ENCODE results near the gene BID. TPM values are rescaled to one million over a fixed set of nuclear protein-coding genes. Genes with fewer than 3 reads are reported as not detected.

The BID gene
- total RNA-seq, 2 donors from 2014 or later = 9.8 to 19.0 TPM

- no peak for ATAC-seq
- DNase-seq (ENCODE audit: low spot score in 2 of 2) = no peak
These were observed 34.9 kb downstream of the BID start for GRCh38 chr22:17739196-17739975.

GRCh38 chr22:17738386-17739128 is 35.7 kb downstream of the BID start:
- DNase-seq (ENCODE audit: low spot score in 2 of 2) (no peak), ATAC-seq (no peak)
- H3K36me3 Mint-ChIP-seq = peaks cover 0 to 5% of the 10 kb centered on the region in 2 donors
- no peaks in the 10 kb centered on the region for H3K9me3 Mint-ChIP-seq
- H3K27ac Mint-ChIP-seq = peak overlapping the region; percentile 26 to 50

More at GRCh38 chr22:17739196-17739975, 34.9 kb downstream of the BID start:
- no peak overlapping the region for H3K27ac Mint-ChIP-seq
- no peaks in the 10 kb centered on the region for H3K9me3 Mint-ChIP-seq
- no peaks in the 10 kb centered on the region for H3K36me3 Mint-ChIP-seq

GRCh38 chr22:17734187-17734586 is 40.1 kb downstream of the BID start:
- ATAC-seq (peak; percentile 93 to 96), DNase-seq (ENCODE audit: low spot score in 2 of 2) (peak in 1 of 2 donors; percentile 33)
- Mint-ChIP-seq H3K9me3 (no peaks in the 10 kb centered on the region), H3K27ac (peak overlapping the region in 1 of 2 donors; percentile 70), H3K36me3 (peaks cover 5 to 14% of the 10 kb centered on the region in 2 donors)

GRCh38 chr22:17733466-17733865 is 40.8 kb downstream of the BID start:
- no peak for DNase-seq (ENCODE audit: low spot score in 2 of 2)
- H3K36me3 Mint-ChIP-seq = peaks cover 5 to 14% of the 10 kb centered on the region in 2 donors

GRCh38 chr22:17732251-17732854 is 41.9 kb downstream of the BID start:
- H3K9me3 Mint-ChIP-seq = no peaks in the 10 kb centered on the region
- peaks cover 5 to 15% of the 10 kb centered on the region in 2 donors for H3K36me3 Mint-ChIP-seq
- no peak overlapping the region for H3K27ac Mint-ChIP-seq
- DNase-seq (ENCODE audit: low spot score in 2 of 2) (no peak), ATAC-seq (no peak)

More at GRCh38 chr22:17733466-17733865, 40.8 kb downstream of the BID start:
- H3K9me3 Mint-ChIP-seq = no peaks in the 10 kb centered on the region
- H3K27ac Mint-ChIP-seq = peak overlapping the region; percentile 70 to 86
- no peak for ATAC-seq

- Mint-ChIP-seq H3K27ac (peak overlapping the region; percentile 15 to 62), H3K9me3 (no peaks in the 10 kb centered on the region), H3K36me3 (peaks cover 12 to 25% of the 10 kb centered on the region in 2 donors)
- no peak for ATAC-seq
- DNase-seq (ENCODE audit: low spot score in 2 of 2) = no peak
These were observed 44.7 kb downstream of the BID start for GRCh38 chr22:17729561-17729960.

- no peak for ATAC-seq
- DNase-seq (ENCODE audit: low spot score in 2 of 2) = no peak
- Mint-ChIP-seq H3K36me3 (peaks cover 12 to 23% of the 10 kb centered on the region in 2 donors), H3K9me3 (no peaks in the 10 kb centered on the region), H3K27ac (no peak overlapping the region)
These were observed 45.5 kb downstream of the BID start for GRCh38 chr22:17728786-17729185.

DNA sequence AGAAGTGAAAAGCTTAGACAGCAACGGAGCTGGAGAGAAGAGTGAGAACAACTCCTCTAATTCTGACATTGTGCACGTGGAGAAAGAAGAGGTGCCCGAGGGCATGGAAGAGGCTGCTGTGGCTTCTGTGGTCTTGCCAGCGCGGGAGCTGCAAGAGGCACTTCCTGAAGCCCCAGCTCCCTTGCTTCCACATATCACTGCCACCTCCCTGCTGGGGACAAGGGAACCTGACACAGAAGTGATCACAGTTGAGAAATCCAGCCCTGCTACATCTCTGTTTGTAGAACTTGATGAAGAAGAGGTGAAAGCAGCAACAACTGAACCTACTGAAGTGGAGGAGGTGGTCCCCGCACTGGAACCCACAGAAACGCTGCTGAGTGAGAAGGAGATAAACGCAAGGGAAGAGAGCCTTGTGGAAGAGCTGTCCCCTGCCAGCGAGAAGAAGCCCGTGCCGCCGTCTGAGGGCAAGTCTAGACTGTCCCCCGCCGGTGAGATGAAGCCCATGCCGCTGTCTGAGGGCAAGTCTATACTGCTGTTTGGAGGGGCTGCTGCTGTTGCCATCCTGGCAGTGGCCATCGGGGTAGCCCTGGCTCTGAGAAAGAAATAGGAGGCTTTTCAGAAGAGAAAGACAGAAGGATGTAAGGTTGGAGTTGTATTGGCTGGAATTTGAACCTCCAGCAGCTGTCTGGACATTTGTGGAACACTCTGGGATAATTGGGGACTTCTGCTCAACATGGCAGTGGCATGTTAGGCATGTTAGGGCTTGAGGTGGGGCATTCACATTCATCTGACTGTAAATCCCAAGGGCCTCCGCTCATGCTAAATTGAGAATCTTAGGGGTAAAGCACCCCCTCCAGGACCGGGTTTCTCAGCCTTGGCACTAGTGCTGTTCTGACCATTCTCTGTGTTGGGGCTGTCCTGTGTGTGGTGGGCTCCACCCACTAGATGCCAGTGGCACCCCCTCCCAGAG is 47.1 kb downstream of the BID start:
- ATAC-seq (no peak), DNase-seq (ENCODE audit: low spot score in 2 of 2) (no peak)
- Mint-ChIP-seq H3K36me3 (peaks cover 7 to 11% of the 10 kb centered on the region in 2 donors), H3K9me3 (no peaks in the 10 kb centered on the region), H3K27ac (peak overlapping the region; percentile 79 to 90)

DNA sequence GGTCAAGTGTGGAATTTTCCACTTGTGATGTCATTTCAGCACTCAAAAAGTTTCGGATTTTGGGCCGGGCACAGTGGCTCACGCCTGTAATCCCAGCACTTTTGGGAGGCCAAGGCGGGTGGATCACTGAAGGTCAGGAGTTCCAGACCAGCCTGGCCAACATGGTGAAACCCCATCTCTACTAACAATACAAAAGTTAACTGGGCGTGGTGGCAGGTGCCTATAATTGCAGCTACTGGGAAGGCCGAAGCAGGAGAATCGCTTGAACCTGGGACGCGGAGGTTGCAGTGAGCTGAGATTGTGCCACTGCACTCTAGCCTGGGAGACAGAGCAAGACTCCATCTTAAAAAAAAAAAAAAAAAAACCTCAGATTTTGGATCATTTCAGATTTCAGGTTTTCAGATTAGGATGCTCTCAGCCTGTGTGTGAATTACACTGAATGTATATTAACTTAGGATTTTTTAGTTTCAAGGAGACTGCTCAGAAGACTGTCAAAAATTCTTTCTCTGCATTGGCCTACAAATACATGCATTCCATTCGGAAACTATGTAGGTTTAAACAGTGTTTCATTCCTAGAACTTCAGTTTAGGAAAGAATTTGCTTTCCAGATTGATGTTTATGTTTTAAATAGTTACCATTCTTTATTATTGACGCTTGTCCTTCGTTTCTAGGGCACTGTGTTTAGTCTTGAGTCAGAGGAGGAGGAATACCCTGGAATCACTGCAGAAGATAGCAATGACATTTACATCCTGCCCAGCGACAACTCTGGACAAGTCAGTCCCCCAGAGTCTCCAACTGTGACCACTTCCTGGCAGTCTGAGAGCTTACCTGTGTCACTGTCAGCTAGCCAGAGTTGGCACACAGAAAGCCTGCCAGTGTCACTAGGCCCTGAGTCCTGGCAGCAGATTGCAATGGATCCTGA is 48.0 kb downstream of the BID start:
- ATAC-seq = peak in 1 of 2 donors; percentile 56
- Mint-ChIP-seq H3K36me3 (peaks cover 7 to 11% of the 10 kb centered on the region in 2 donors), H3K9me3 (no peaks in the 10 kb centered on the region), H3K27ac (peak overlapping the region; percentile 79 to 90)
- DNase-seq (ENCODE audit: low spot score in 2 of 2) = no peak

- no peaks in the 10 kb centered on the region for H3K9me3 Mint-ChIP-seq
- no peak for ATAC-seq
- peak overlapping the region in 1 of 2 donors; percentile 1 for H3K27ac Mint-ChIP-seq
- no peak for DNase-seq (ENCODE audit: low spot score in 2 of 2)
- peaks cover 7 to 11% of the 10 kb centered on the region in 2 donors for H3K36me3 Mint-ChIP-seq
These were observed 48.8 kb downstream of the BID start for GRCh38 chr22:17725500-17725796.

GRCh38 chr22:17724678-17725499 is 49.4 kb downstream of the BID start:
- no peak for DNase-seq (ENCODE audit: low spot score in 2 of 2)
- Mint-ChIP-seq H3K9me3 (no peaks in the 10 kb centered on the region), H3K36me3 (peaks cover 7 to 11% of the 10 kb centered on the region in 2 donors), H3K27ac (peak overlapping the region in 1 of 2 donors; percentile 1)
- ATAC-seq = no peak

DNA sequence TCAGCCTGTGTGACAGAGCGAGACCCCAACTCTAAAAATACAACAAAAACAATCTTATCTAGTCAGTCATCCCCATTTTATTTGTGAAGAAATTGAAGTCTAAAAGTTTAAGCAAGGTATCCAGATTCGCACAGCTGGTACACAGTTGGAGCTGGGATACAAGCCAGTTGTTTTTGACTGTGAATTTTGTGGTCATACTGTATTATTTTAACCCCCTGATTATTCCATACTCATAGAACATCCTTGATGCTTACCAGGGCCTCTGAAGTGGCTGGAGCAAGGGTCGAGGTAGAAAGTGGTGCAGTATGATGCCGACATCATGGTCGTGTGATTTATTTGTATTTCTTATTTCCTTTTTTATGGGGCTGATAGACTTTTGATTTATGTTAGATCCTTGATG is 50.0 kb downstream of the BID start:
- peak overlapping the region in 1 of 2 donors; percentile 1 for H3K27ac Mint-ChIP-seq
- DNase-seq (ENCODE audit: low spot score in 2 of 2) = no peak
- no peak for ATAC-seq
- peaks cover 7 to 11% of the 10 kb centered on the region in 2 donors for H3K36me3 Mint-ChIP-seq
- H3K9me3 Mint-ChIP-seq = no peaks in the 10 kb centered on the region

GRCh38 chr22:17719911-17720310 is 54.4 kb downstream of the BID start:
- Mint-ChIP-seq H3K27ac (peak overlapping the region in 1 of 2 donors; percentile 24), H3K36me3 (no peaks in the 10 kb centered on the region), H3K9me3 (no peaks in the 10 kb centered on the region)
- ATAC-seq (no peak), DNase-seq (ENCODE audit: low spot score in 2 of 2) (no peak)

DNA sequence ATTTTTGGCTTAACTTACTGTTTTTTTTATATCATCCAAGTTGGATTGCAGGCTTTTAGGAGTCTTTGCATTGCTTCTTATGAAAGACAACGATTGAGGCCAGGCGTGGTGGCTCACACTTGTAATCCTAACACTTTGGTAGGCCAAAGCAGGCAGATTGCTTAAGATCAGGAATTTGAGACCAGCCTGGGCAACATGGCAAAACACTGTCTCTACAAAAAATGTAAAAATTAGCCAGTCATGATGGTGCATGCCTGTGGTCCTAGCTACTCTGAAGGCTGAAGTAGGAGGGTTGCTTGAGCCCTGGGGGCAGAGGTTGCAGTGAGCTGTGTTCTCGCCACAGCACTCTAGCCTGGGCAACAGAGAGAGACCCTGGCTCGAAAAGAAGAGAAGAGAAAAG is 56.6 kb downstream of the BID start:
- Mint-ChIP-seq H3K36me3 (no peaks in the 10 kb centered on the region), H3K9me3 (no peaks in the 10 kb centered on the region), H3K27ac (peak overlapping the region in 1 of 2 donors; percentile 80)
- DNase-seq (ENCODE audit: low spot score in 2 of 2) = no peak
- no peak for ATAC-seq

All from activated naive CD4-positive, alpha-beta T cell treated with anti-CD3 and anti-CD28 coated beads, Interleukin-2, amount 50 U/mL, for 72 hours (primary cell).